BJ (cell line): ENCODE measurements around the gene ZCCHC3. TPM values are rescaled to one million over a fixed set of nuclear protein-coding genes. Genes with fewer than 3 reads are reported as not detected.

Experiments
- CTCF ChIA-PET: fragments of 350-600 bp; formaldehyde crosslinking; extraction: SDS; loops from one replicate; lab custom pipeline; 2021; ENCODE audit warnings: antibody characterized with exemption, inconsistent platforms; lab: Yijun Ruan, JAX
- POLR2A ChIA-PET: fragments of 300-600 bp; sonication (Branson Sonifier 250); formaldehyde crosslinking; extraction: SDS; loops from one replicate; lab custom pipeline; 2021; ENCODE audit warnings: antibody characterized with exemption; lab: Charles Lee
- DNase-seq: peaks from one replicate; pipeline ENCODE4 v3.0.0-alpha.2; 2011; ENCODE audit warnings: low read depth
- H3K27me3 ChIP-seq: 2 replicates; pipeline ENCODE4 v1.6.0; 2011; ENCODE audit warnings: low read length; ENCODE audit not compliant: control insufficient read depth, insufficient read depth
- H3K36me3 ChIP-seq: 2 replicates; pipeline ENCODE4 v1.5.1; 2011; ENCODE audit warnings: low read length; ENCODE audit not compliant: control insufficient read depth, insufficient read depth
- H3K4me3 ChIP-seq: 2 replicates; pipeline ENCODE4 v1.5.1; 2011; ENCODE audit warnings: low read depth, mild to moderate bottlenecking, control low read depth, low read length
- CTCF ChIP-seq: IDR thresholded peaks from 2 replicates; pipeline ENCODE4 v1.5.1; 2011; ENCODE audit warnings: low read depth, mild to moderate bottlenecking, control low read depth, inconsistent platforms, low read length, moderate library complexity; ENCODE audit not compliant: insufficient read depth
- polyA plus RNA-seq: library from polyadenylated mRNA; depleted of rRNA; stranded (reverse); fragments of >200 nt; gene quantifications from 2 replicates; pipeline ENCODE4 v1.2.3, GENCODE V29; 2011

ZCCHC3 gene
- polyA plus RNA-seq, 1 experiment = 7.1 TPM

DNA sequence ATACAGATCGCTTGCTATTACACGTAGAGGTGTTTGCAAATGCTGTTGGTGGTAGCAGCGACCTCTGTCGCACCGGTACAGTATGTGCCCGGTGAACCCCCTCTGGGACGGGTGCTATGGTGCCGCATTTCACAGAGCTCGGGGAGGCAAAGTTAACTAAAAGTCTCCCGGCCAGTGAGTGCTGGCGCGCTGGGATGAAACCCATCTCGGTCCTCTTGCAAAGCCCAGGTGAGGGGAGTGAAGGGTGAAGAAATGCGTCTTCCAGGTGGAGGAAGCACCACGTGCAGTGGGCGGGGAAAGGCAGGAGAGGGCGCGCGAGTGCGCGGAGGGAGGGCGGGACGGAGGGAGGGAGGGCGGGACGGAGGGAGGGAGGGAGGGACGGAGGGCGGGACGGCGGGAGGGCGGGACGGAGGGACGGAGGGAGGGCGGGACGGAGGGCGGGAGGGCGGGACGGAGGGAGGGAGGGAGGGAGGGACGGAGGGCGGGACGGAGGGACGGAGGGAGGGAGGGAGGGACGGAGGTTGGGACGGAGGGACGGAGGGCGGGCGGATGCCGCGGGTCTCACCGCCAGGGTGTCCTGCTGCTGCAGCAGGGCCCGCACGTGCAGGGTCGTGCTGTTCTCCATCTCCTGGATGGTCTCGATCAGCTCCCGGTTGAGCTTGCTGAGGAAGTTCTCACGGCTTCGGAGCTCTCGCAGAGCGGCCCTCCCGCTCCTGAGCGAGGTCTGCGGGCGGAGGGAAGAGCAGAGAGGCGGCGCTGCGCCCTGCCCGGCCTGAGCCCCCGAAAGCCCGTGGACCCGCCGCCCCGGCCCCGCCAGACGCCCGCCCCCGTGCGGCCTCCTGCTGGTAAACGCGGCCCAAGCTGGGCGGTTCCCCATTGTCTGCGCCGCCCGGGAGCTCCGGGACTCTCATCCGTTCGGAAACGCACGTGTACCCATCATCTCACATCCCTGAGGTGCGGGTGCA lies 18.5 kb upstream of the ZCCHC3 start:
- Histone ChIP-seq H3K4me3 (no peak overlapping the region), H3K36me3 (peaks cover 2% of the 10 kb centered on the region; the same call in 1 of the 2 replicates), H3K27me3 (no peaks in the 10 kb centered on the region)
- TF ChIP-seq CTCF = 0 out of 2 replicates have a peak, but pooled peaks have one; percentile 9
- DNase-seq = no peak
- POLR2A ChIA-PET = no interaction called here
- CTCF ChIA-PET = interaction anchor here (1.2 kb wide), 1 partner anchor 10 kb away, joined by 5 read pairs; no protein-coding TSS in a partner anchor

- H3K36me3 ChIP-seq = no peaks in the 10 kb centered on the region
- DNase-seq = no peak
- POLR2A ChIA-PET = no interaction called here
- H3K4me3 ChIP-seq = no peak overlapping the region
- H3K27me3 ChIP-seq = no peaks in the 10 kb centered on the region
- TF ChIP-seq CTCF = no peak
- CTCF ChIA-PET = interaction anchor here (1.5 to 5.1 kb wide), 2 partner anchors 15 to 17 kb away, joined by 4 to 17 read pairs; no protein-coding TSS in a partner anchor
Observed at GRCh38 chr20:284172-284571, 13.2 kb upstream of the ZCCHC3 start.

- CTCF ChIA-PET = interaction anchor here (1.5 kb wide), 1 partner anchor 44 kb away, joined by 4 read pairs; no protein-coding TSS in a partner anchor
- no peak for TF ChIP-seq CTCF
- H3K36me3 ChIP-seq = no peaks in the 10 kb centered on the region
- H3K27me3 ChIP-seq = no peaks in the 10 kb centered on the region
- POLR2A ChIA-PET = no interaction called here
- no peak overlapping the region for H3K4me3 ChIP-seq
- DNase-seq = no peak
Observed at GRCh38 chr20:286508-286907, 10.9 kb upstream of the ZCCHC3 start.

GRCh38 chr20:288956-289692 lies 8.2 kb upstream of the ZCCHC3 start:
- POLR2A ChIA-PET = no interaction called here
- Histone ChIP-seq H3K36me3 (no peaks in the 10 kb centered on the region), H3K27me3 (no peaks in the 10 kb centered on the region), H3K4me3 (no peak overlapping the region)
- CTCF ChIA-PET = interaction anchor here (0.7 kb wide), 1 partner anchor 23 kb away, joined by 4 read pairs; no protein-coding TSS in a partner anchor
- no peak for TF ChIP-seq CTCF
- no peak for DNase-seq

- POLR2A ChIA-PET = no interaction called here
- Histone ChIP-seq H3K36me3 (no peaks in the 10 kb centered on the region), H3K4me3 (peak overlapping the region; percentile 75), H3K27me3 (no peaks in the 10 kb centered on the region)
- no peak for DNase-seq
- TF ChIP-seq CTCF = no peak
- CTCF ChIA-PET = interaction anchor here (0.7 kb wide), 1 partner anchor 23 kb away, joined by 4 read pairs; no protein-coding TSS in a partner anchor
Observed at GRCh38 chr20:289693-290083, 7.7 kb upstream of the ZCCHC3 start.
